Glutamatergic neuron (in vitro differentiated cells): Measurements from ENCODE around the gene SFMBT2. TPM values are rescaled to one million over a fixed set of nuclear protein-coding genes. Genes with fewer than 3 reads are reported as not detected.

Experiments used
- DNase-seq: peaks from one replicate; pipeline ENCODE4 v3.0.0; 2022
- H3K27ac Mint-ChIP-seq: one replicate; pipeline ENCODE4 v1.8.0; 2020; ENCODE audit warnings: mild to moderate bottlenecking, mixed read lengths, inconsistent platforms; ENCODE audit not compliant: unreplicated experiment
- H3K27me3 Mint-ChIP-seq: one replicate; pipeline ENCODE4 v1.8.0; 2020; ENCODE audit warnings: mild to moderate bottlenecking, moderate library complexity, mixed read lengths, inconsistent platforms; ENCODE audit not compliant: unreplicated experiment
- H3K36me3 Mint-ChIP-seq: one replicate; pipeline ENCODE4 v1.8.0; 2020; ENCODE audit warnings: mild to moderate bottlenecking, mixed read lengths, inconsistent platforms; ENCODE audit not compliant: unreplicated experiment
- H3K4me1 Mint-ChIP-seq: one replicate; pipeline ENCODE4 v1.8.0; 2020; ENCODE audit warnings: mild to moderate bottlenecking, low read depth, mixed read lengths, inconsistent platforms; ENCODE audit not compliant: unreplicated experiment
- H3K4me3 Mint-ChIP-seq: one replicate; pipeline ENCODE4 v1.8.0; 2020; ENCODE audit warnings: mild to moderate bottlenecking, mixed read lengths, inconsistent platforms; ENCODE audit not compliant: unreplicated experiment
- H3K9me3 Mint-ChIP-seq: one replicate; pipeline ENCODE4 v1.8.0; 2020; ENCODE audit warnings: mild to moderate bottlenecking, moderate library complexity, mixed read lengths, inconsistent platforms; ENCODE audit not compliant: unreplicated experiment
- total RNA-seq: library from RNA; stranded (reverse); fragmentation: NEBNext Ultra II Directional; extraction: Animal tissue kit (Norgen Biotek cat#: 25700); gene quantifications from one replicate; pipeline ENCODE4 v1.2.1, GENCODE V29; 2021; ENCODE audit not compliant: unreplicated experiment
- TF ChIP-seq, protein P1 (sequence below): fragments of 200-600 bp; sonication (generic); IDR thresholded peaks from one replicate; pipeline ENCODE4 v1.5.0; 2021; ENCODE audit not compliant: partially characterized antibody, unreplicated experiment

Gene SFMBT2
- total RNA-seq, 1 donor from 2014 or later: 9.1 TPM

GRCh38 chr10:7233259-7233991 is 177.4 kb downstream of the SFMBT2 start:
- TF ChIP-seq, protein P1, sequence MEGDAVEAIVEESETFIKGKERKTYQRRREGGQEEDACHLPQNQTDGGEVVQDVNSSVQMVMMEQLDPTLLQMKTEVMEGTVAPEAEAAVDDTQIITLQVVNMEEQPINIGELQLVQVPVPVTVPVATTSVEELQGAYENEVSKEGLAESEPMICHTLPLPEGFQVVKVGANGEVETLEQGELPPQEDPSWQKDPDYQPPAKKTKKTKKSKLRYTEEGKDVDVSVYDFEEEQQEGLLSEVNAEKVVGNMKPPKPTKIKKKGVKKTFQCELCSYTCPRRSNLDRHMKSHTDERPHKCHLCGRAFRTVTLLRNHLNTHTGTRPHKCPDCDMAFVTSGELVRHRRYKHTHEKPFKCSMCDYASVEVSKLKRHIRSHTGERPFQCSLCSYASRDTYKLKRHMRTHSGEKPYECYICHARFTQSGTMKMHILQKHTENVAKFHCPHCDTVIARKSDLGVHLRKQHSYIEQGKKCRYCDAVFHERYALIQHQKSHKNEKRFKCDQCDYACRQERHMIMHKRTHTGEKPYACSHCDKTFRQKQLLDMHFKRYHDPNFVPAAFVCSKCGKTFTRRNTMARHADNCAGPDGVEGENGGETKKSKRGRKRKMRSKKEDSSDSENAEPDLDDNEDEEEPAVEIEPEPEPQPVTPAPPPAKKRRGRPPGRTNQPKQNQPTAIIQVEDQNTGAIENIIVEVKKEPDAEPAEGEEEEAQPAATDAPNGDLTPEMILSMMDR: no peak
- H3K27ac Mint-ChIP-seq: no peak overlapping the region

GRCh38 chr10:7231509-7232414 is 179.1 kb downstream of the SFMBT2 start:
- Mint-ChIP-seq H3K4me3 (no peak overlapping the region), H3K27ac (no peak overlapping the region), H3K36me3 (peaks cover 8% of the 10 kb centered on the region), H3K27me3 (peaks cover 2% of the 10 kb centered on the region), H3K9me3 (peaks cover 4% of the 10 kb centered on the region), H3K4me1 (peaks cover 13% of the 10 kb centered on the region)
- no peak for DNase-seq
- TF ChIP-seq, protein P1: no peak

More at GRCh38 chr10:7233259-7233991, 177.4 kb downstream of the SFMBT2 start:
- DNase-seq: no peak
- Mint-ChIP-seq H3K4me1 (peaks cover 11% of the 10 kb centered on the region), H3K27me3 (no peaks in the 10 kb centered on the region), H3K4me3 (no peak overlapping the region), H3K9me3 (peaks cover 2% of the 10 kb centered on the region), H3K36me3 (peaks cover 8% of the 10 kb centered on the region)

- no peak overlapping the region for H3K27ac Mint-ChIP-seq
- H3K36me3 Mint-ChIP-seq: peaks cover 8% of the 10 kb centered on the region
- no peak for DNase-seq
- peaks cover 2% of the 10 kb centered on the region for H3K27me3 Mint-ChIP-seq
- TF ChIP-seq, protein P1: no peak
- no peak overlapping the region for H3K4me3 Mint-ChIP-seq
- H3K4me1 Mint-ChIP-seq: peaks cover 17% of the 10 kb centered on the region
- H3K9me3 Mint-ChIP-seq: peaks cover 1% of the 10 kb centered on the region
These were observed 179.9 kb downstream of the SFMBT2 start for GRCh38 chr10:7230951-7231350.

DNA sequence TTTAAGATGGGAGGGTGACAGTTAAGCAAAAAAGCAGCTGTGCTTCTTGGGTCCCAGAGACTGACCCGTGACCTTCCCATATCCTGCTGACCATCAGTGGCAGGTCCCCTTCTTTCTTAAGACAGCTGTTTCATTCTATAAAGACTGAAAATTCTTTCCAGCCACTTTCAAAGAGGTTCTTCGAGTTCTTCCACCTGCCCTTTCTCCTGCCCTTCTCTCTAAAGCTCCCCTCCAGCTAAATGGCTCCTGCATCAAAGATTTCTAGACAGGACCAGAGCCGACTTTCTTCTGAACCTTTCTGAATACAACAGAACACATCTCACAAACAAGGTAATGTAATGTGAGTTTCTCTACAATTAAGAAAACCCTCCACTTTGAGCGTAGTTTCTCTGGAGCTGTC is 180.8 kb downstream of the SFMBT2 start:
- Mint-ChIP-seq H3K4me1 (peaks cover 23% of the 10 kb centered on the region), H3K36me3 (peaks cover 1% of the 10 kb centered on the region), H3K27me3 (peaks cover 2% of the 10 kb centered on the region), H3K4me3 (no peak overlapping the region), H3K27ac (no peak overlapping the region), H3K9me3 (peaks cover 1% of the 10 kb centered on the region)
- TF ChIP-seq, protein P1: no peak
- no peak for DNase-seq

- H3K27me3 Mint-ChIP-seq: peaks cover 2% of the 10 kb centered on the region
- TF ChIP-seq, protein P1: no peak
- H3K27ac Mint-ChIP-seq: peak overlapping the region; percentile 22
- H3K36me3 Mint-ChIP-seq: peaks cover 13% of the 10 kb centered on the region
- H3K4me3 Mint-ChIP-seq: no peak overlapping the region
- DNase-seq: no peak
- peaks cover 5% of the 10 kb centered on the region for H3K9me3 Mint-ChIP-seq
- peaks cover 14% of the 10 kb centered on the region for H3K4me1 Mint-ChIP-seq
These were observed 185.7 kb downstream of the SFMBT2 start for GRCh38 chr10:7225133-7225532.
